Cerebellar cortex (tissue), 1 donor: ENCODE results near the gene SLC6A14.

ENCODE experiments used
- DNase-seq: peaks from one replicate; pipeline ENCODE4 v3.0.0-alpha.2; 2015; ENCODE audit warnings: low spot score

The SLC6A14 gene

GRCh38 chrX:116436358-116436816 lies at the start of gene SLC6A14:
SLC6A14 (plus strand) TSS chrX:116436606; CDS start chrX:116436710, 104 bp downstream.
- no peak for DNase-seq

GRCh38 chrX:116395752-116396151 lies 40.7 kb upstream of the SLC6A14 start:
- DNase-seq = no peak

GRCh38 chrX:116399681-116400080 lies 36.7 kb upstream of the SLC6A14 start:
- DNase-seq = no peak

GRCh38 chrX:116409219-116409618 lies 27.2 kb upstream of the SLC6A14 start:
- DNase-seq = no peak

GRCh38 chrX:116413273-116413672 lies 23.1 kb upstream of the SLC6A14 start:
- no peak for DNase-seq

GRCh38 chrX:116417214-116417613 lies 19.2 kb upstream of the SLC6A14 start:
- no peak for DNase-seq

GRCh38 chrX:116417968-116418367 lies 18.4 kb upstream of the SLC6A14 start:
- no peak for DNase-seq

GRCh38 chrX:116427978-116428377 lies 8.4 kb upstream of the SLC6A14 start:
- no peak for DNase-seq

- no peak for DNase-seq
Observed at GRCh38 chrX:116435597-116435996, 809 bp upstream of the SLC6A14 start.

GRCh38 chrX:116449156-116449555 lies 12.8 kb downstream of the SLC6A14 start:
- DNase-seq = no peak

- DNase-seq = no peak
Observed at GRCh38 chrX:116462822-116463221, 26.4 kb downstream of the SLC6A14 start, which contains the start of gene CT83. CT83 (minus strand) TSS chrX:116462976; CDS start chrX:116462856, 120 bp downstream.

- DNase-seq = no peak
Observed at GRCh38 chrX:116480059-116480458, 43.7 kb downstream of the SLC6A14 start.

GRCh38 chrX:116490104-116490503 lies 53.7 kb downstream of the SLC6A14 start:
- no peak for DNase-seq

- DNase-seq = no peak
Observed at GRCh38 chrX:116493271-116493670, 56.9 kb downstream of the SLC6A14 start.

- no peak for DNase-seq
Observed at GRCh38 chrX:116499780-116500179, 63.4 kb downstream of the SLC6A14 start.
